ENCODE data around the gene CEMP1. TPM values are rescaled to one million over a fixed set of nuclear protein-coding genes. Genes with fewer than 3 reads are reported as not detected.

Gene CEMP1
- total RNA-seq, 1 donor from 2014 or later = not detected

- no peak for ATAC-seq (ENCODE audit: poor library complexity)
- DNase-seq = no peak
- intact Hi-C loops (cut with DNase I) = no loop called here
Observed at GRCh38 chr16:2494616-2495015, 36.6 kb downstream of the CEMP1 start.

GRCh38 chr16:2493605-2494004 lies 37.6 kb downstream of the CEMP1 start:
- intact Hi-C loops (cut with DNase I) = no loop called here
- ATAC-seq (ENCODE audit: poor library complexity) (no peak), DNase-seq (no peak)

GRCh38 chr16:2492292-2492691 lies 38.9 kb downstream of the CEMP1 start:
- intact Hi-C loops (cut with DNase I) = no loop called here
- DNase-seq (no peak), ATAC-seq (ENCODE audit: poor library complexity) (no peak)

- intact Hi-C loops (cut with DNase I) = no loop called here
- ATAC-seq (ENCODE audit: poor library complexity) = no peak
- DNase-seq = no peak
Observed at GRCh38 chr16:2490190-2491105, 40.8 kb downstream of the CEMP1 start.

- DNase-seq = no peak
- intact Hi-C loops (cut with DNase I) = no loop called here
- no peak for ATAC-seq (ENCODE audit: poor library complexity)
Observed at GRCh38 chr16:2489581-2489980, 41.6 kb downstream of the CEMP1 start.

- ATAC-seq (ENCODE audit: poor library complexity) (no peak), DNase-seq (peak; percentile 40)
- intact Hi-C loops (cut with DNase I) = no loop called here
Observed at GRCh38 chr16:2487903-2488531, 43.2 kb downstream of the CEMP1 start.

GRCh38 chr16:2487517-2487842 lies 43.7 kb downstream of the CEMP1 start:
- intact Hi-C loops (cut with DNase I) = no loop called here
- ATAC-seq (ENCODE audit: poor library complexity) (no peak), DNase-seq (no peak)

GRCh38 chr16:2486645-2487516 lies 44.3 kb downstream of the CEMP1 start:
- intact Hi-C loops (cut with DNase I) = no loop called here
- peak; percentile 76 for DNase-seq
- ATAC-seq (ENCODE audit: poor library complexity) = peak; percentile 81

GRCh38 chr16:2485811-2486507 lies 45.2 kb downstream of the CEMP1 start:
- ATAC-seq (ENCODE audit: poor library complexity) = no peak

GRCh38 chr16:2484898-2485508 lies 46.2 kb downstream of the CEMP1 start:
- intact Hi-C loops (cut with DNase I) = no loop called here
- no peak for DNase-seq
- no peak for ATAC-seq (ENCODE audit: poor library complexity)

More at GRCh38 chr16:2485811-2486507, 45.2 kb downstream of the CEMP1 start:
- peak; percentile 38 for DNase-seq
- intact Hi-C loops (cut with DNase I) = no loop called here

GRCh38 chr16:2483939-2484897 lies 47.0 kb downstream of the CEMP1 start:
- ATAC-seq (ENCODE audit: poor library complexity) (no peak), DNase-seq (no peak)
- intact Hi-C loops (cut with DNase I) = no loop called here

- DNase-seq (peak; percentile 66), ATAC-seq (ENCODE audit: poor library complexity) (peak; percentile 72)
- intact Hi-C loops (cut with DNase I) = no loop called here
Observed at GRCh38 chr16:2482708-2483534, 48.3 kb downstream of the CEMP1 start.

GRCh38 chr16:2482249-2482648 lies 49.0 kb downstream of the CEMP1 start:
- ATAC-seq (ENCODE audit: poor library complexity) = no peak
- intact Hi-C loops (cut with DNase I) = no loop called here
- DNase-seq = no peak

GRCh38 chr16:2481676-2482075 lies 49.5 kb downstream of the CEMP1 start:
- no peak for ATAC-seq (ENCODE audit: poor library complexity)
- no peak for DNase-seq
- intact Hi-C loops (cut with DNase I) = no loop called here

- ATAC-seq (ENCODE audit: poor library complexity) (no peak), DNase-seq (no peak)
- intact Hi-C loops (cut with DNase I) = no loop called here
Observed at GRCh38 chr16:2480948-2481347, 50.3 kb downstream of the CEMP1 start.

All from Right ventricle myocardium superior (tissue), 1 donor.